ENCODE data around the gene C2CD3. TPM values are rescaled to one million over a fixed set of nuclear protein-coding genes. Genes with fewer than 3 reads are reported as not detected.

The C2CD3 gene
- total and polyA plus RNA-seq, 7 donors = 5.1 to 14.4 (median 9.7) TPM

GRCh38 chr11:74030723-74031676 is 139.8 kb downstream of the C2CD3 start:
- ATAC-seq (peak in 1 of 4 donors; percentile 32), DNase-seq (no peak)
- no peaks in the 10 kb centered on the region for H3K27me3 ChIP-seq (ENCODE audit: insufficient read depth in 3 of 3, low read length in 2 of 3)
- no peak overlapping the region for H3K27ac ChIP-seq
- H3K36me3 ChIP-seq (ENCODE audit: insufficient read depth in 1 of 2, low read depth in 1 of 2) = peaks cover 4 to 60% of the 10 kb centered on the region in 2 donors
- intact Hi-C loops (cut with DNase I) = no loop called here
- no peak for TF ChIP-seq CTCF (IDR thresholded peaks at IDR 0.05)
- 85 to 94% (median 86%) methylated on average over 9 of the region's 9 CpGs for WGBS, 3 donors
- H3K4me3 ChIP-seq = no peak overlapping the region
- no peaks in the 10 kb centered on the region for H3K4me1 ChIP-seq
- no peaks in the 10 kb centered on the region for H3K9me3 ChIP-seq

- peaks cover 21% of the 10 kb centered on the region for H3K4me1 ChIP-seq
- ATAC-seq (no peak), DNase-seq (no peak)
- H3K27me3 ChIP-seq (ENCODE audit: insufficient read depth in 3 of 3, low read length in 2 of 3) = no peaks in the 10 kb centered on the region
- no peak overlapping the region for H3K27ac ChIP-seq
- H3K9me3 ChIP-seq = no peaks in the 10 kb centered on the region
- WGBS, 3 donors = 91 to 92% (median 92%) methylated on average over 7 of the region's 7 CpGs
- intact Hi-C loops (cut with DNase I) = no loop called here
- peaks cover 0 to 29% of the 10 kb centered on the region in 2 donors for H3K36me3 ChIP-seq (ENCODE audit: insufficient read depth in 1 of 2, low read depth in 1 of 2)
- TF ChIP-seq CTCF (IDR thresholded peaks at IDR 0.05) = no peak
- H3K4me3 ChIP-seq = no peak overlapping the region
These were observed 145.2 kb downstream of the C2CD3 start for GRCh38 chr11:74025467-74026166.

- Histone ChIP-seq H3K4me3 (no peak overlapping the region), H3K27me3 (ENCODE audit: insufficient read depth in 3 of 3, low read length in 2 of 3) (no peaks in the 10 kb centered on the region), H3K9me3 (no peaks in the 10 kb centered on the region), H3K4me1 (peaks cover 33% of the 10 kb centered on the region), H3K27ac (peak overlapping the region; percentile 33), H3K36me3 (ENCODE audit: insufficient read depth in 1 of 2, low read depth in 1 of 2) (peaks cover 0 to 27% of the 10 kb centered on the region in 2 donors)
- DNase-seq (peak; percentile 81 to 83), ATAC-seq (peak in 3 of 4 donors; percentile 63 to 71 (median 66))
- 50 to 58% (median 54%) methylated on average over 2 of the region's 2 CpGs for WGBS, 3 donors
- intact Hi-C loops (cut with DNase I) = loop anchor here in 1 of 2 donors (5.0 kb wide), 1 partner anchor 42 kb away; the partner anchor contains the start of gene UCP2
- TF ChIP-seq CTCF (IDR thresholded peaks at IDR 0.05) = no peak
These were observed 146.4 kb downstream of the C2CD3 start for GRCh38 chr11:74024261-74025029.

GRCh38 chr11:74023276-74023675 is 147.5 kb downstream of the C2CD3 start:
- H3K4me1 ChIP-seq = peaks cover 42% of the 10 kb centered on the region
- H3K9me3 ChIP-seq = no peaks in the 10 kb centered on the region
- DNase-seq = no peak
- no peak for TF ChIP-seq CTCF (IDR thresholded peaks at IDR 0.05)
- intact Hi-C loops (cut with DNase I) = loop anchor here in 1 of 2 donors (5.0 kb wide), 1 partner anchor 41 kb away; the partner anchor contains the start of gene UCP2
- no peak overlapping the region for H3K4me3 ChIP-seq
- no peak for ATAC-seq
- no peaks in the 10 kb centered on the region for H3K27me3 ChIP-seq (ENCODE audit: insufficient read depth in 3 of 3, low read length in 2 of 3)
- H3K36me3 ChIP-seq (ENCODE audit: insufficient read depth in 1 of 2, low read depth in 1 of 2) = peaks cover 0 to 17% of the 10 kb centered on the region in 2 donors
- no peak overlapping the region for H3K27ac ChIP-seq
